PFSK-1 (cell line): ENCODE results near the gene KCNJ6.

Experiments
- FOXP2 ChIP-seq: optimal IDR thresholded peaks from 2 replicates; pipeline ENCODE3; 2011; ENCODE audit warnings: borderline replicate concordance, control low read depth, inconsistent platforms; ENCODE audit not compliant: insufficient read depth; ENCODE audit errors: extremely low read length, extremely low read depth
- POLR2AphosphoS5 ChIP-seq: IDR thresholded peaks from 2 replicates; pipeline ENCODE4 v1.6.1; 2012; ENCODE audit warnings: low read depth, mild to moderate bottlenecking, control low read depth, low read length, moderate library complexity
- REST ChIP-seq, 2 experiments: IDR thresholded peaks; 2 replicates each; pipeline versions ENCODE4 v1.6.1 to v1.8.0; 2011 to 2012; ENCODE audit warnings: low read depth in 2 of 2, low read length in 2 of 2, control low read depth in 1 of 2, inconsistent platforms in 1 of 2, mild to moderate bottlenecking in 1 of 2, moderate library complexity in 1 of 2; ENCODE audit not compliant: insufficient read depth in 1 of 2
- SIN3A ChIP-seq: IDR thresholded peaks from 2 replicates; pipeline ENCODE4 v1.6.1; 2012; ENCODE audit warnings: mild to moderate bottlenecking, low read length, moderate library complexity, borderline replicate concordance; ENCODE audit not compliant: insufficient read depth
- TAF1 ChIP-seq: IDR thresholded peaks from 2 replicates; pipeline ENCODE4 v1.6.1; 2012; ENCODE audit warnings: low read length, control low read depth, borderline replicate concordance; ENCODE audit not compliant: insufficient read depth

Gene KCNJ6

GRCh38 chr21:37607081-37607480 lies 309.2 kb downstream of the KCNJ6 start:
- no peak for TF ChIP-seq POLR2AphosphoS5
- no peak for TF ChIP-seq REST (IDR thresholded peaks at IDR 0.05; ENCODE audit: insufficient read depth in 1 of 2, low read depth in 2 of 2, low read length in 2 of 2)
- no peak for TF ChIP-seq TAF1
- no peak for TF ChIP-seq FOXP2

GRCh38 chr21:37606549-37606948 lies 309.7 kb downstream of the KCNJ6 start:
- no peak for TF ChIP-seq TAF1
- no peak for TF ChIP-seq FOXP2
- TF ChIP-seq REST (IDR thresholded peaks at IDR 0.05; ENCODE audit: insufficient read depth in 1 of 2, low read depth in 2 of 2, low read length in 2 of 2): no peak
- no peak for TF ChIP-seq POLR2AphosphoS5
- TF ChIP-seq SIN3A: no peak

- no peak for TF ChIP-seq SIN3A
- no peak for TF ChIP-seq REST (IDR thresholded peaks at IDR 0.05; ENCODE audit: insufficient read depth in 1 of 2, low read depth in 2 of 2, low read length in 2 of 2)
- no peak for TF ChIP-seq POLR2AphosphoS5
- no peak for TF ChIP-seq FOXP2
- no peak for TF ChIP-seq TAF1
Measured at GRCh38 chr21:37605006-37605405, 311.3 kb downstream of the KCNJ6 start.

- TF ChIP-seq TAF1 (no peak), POLR2AphosphoS5 (no peak), SIN3A (no peak), FOXP2 (no peak), REST (IDR thresholded peaks at IDR 0.05; ENCODE audit: insufficient read depth in 1 of 2, low read depth in 2 of 2, low read length in 2 of 2) (no peak)
Measured at GRCh38 chr21:37603129-37603528, 313.1 kb downstream of the KCNJ6 start.

- TF ChIP-seq FOXP2 (no peak), TAF1 (no peak), SIN3A (no peak), REST (IDR thresholded peaks at IDR 0.05; ENCODE audit: insufficient read depth in 1 of 2, low read depth in 2 of 2, low read length in 2 of 2) (no peak), POLR2AphosphoS5 (no peak)
Measured at GRCh38 chr21:37601915-37602314, 314.3 kb downstream of the KCNJ6 start.
